Ishikawa (cell line): ENCODE results near the gene RPS6KA4.

Source experiments
- CEBPB ChIP-seq: IDR thresholded peaks from 2 replicates; pipeline ENCODE4 v1.6.1; 2012
- CREB1 ChIP-seq: IDR thresholded peaks from 2 replicates; pipeline ENCODE4 v1.6.1; 2012; ENCODE audit warnings: low read depth
- EGR1 ChIP-seq: IDR thresholded peaks from 2 replicates; pipeline ENCODE4 v1.6.1; 2012
- EP300 ChIP-seq: IDR thresholded peaks from 2 replicates; pipeline ENCODE4 v1.6.1; 2012; ENCODE audit warnings: borderline replicate concordance
- NFIC ChIP-seq: IDR thresholded peaks from 2 replicates; pipeline ENCODE4 v1.6.1; 2012
- RAD21 ChIP-seq: IDR thresholded peaks from 2 replicates; pipeline ENCODE4 v1.6.1; 2012; ENCODE audit warnings: low read depth
- TAF1 ChIP-seq: IDR thresholded peaks from 2 replicates; pipeline ENCODE4 v1.6.1; 2012; ENCODE audit warnings: low read depth, mild to moderate bottlenecking
- TF ChIP-seq, protein P1 (sequence below): IDR thresholded peaks from 2 replicates; pipeline ENCODE4 v1.6.1; 2012
- TF ChIP-seq, protein P2 (sequence below): IDR thresholded peaks from 2 replicates; pipeline ENCODE4 v1.6.1; 2012; ENCODE audit warnings: low read depth, mild to moderate bottlenecking

DNA sequence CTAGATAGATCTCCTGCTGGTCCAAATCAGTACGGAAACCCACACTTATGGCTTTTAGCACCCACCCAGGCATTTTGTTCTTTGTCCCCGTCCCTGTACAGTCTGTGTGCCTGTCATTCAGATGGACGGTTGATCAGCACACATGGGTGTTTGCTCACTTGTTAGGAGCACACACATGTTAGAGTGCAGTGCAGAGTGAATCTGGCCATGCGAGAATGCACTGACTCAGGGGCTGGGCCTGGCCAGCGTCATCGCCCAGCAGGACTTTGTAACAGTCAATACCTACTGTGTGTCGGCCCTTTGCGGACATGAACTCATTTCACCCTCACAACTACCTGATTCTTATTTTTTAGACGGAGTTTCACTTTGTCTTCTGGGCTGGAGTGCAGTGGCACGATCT, 3.4 kb downstream of the RPS6KA4 start:
- TF ChIP-seq NFIC = no peak
- TF ChIP-seq, protein P1, sequence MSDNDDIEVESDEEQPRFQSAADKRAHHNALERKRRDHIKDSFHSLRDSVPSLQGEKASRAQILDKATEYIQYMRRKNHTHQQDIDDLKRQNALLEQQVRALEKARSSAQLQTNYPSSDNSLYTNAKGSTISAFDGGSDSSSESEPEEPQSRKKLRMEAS = no peak
- TF ChIP-seq TAF1 = no peak
- TF ChIP-seq, protein P2, sequence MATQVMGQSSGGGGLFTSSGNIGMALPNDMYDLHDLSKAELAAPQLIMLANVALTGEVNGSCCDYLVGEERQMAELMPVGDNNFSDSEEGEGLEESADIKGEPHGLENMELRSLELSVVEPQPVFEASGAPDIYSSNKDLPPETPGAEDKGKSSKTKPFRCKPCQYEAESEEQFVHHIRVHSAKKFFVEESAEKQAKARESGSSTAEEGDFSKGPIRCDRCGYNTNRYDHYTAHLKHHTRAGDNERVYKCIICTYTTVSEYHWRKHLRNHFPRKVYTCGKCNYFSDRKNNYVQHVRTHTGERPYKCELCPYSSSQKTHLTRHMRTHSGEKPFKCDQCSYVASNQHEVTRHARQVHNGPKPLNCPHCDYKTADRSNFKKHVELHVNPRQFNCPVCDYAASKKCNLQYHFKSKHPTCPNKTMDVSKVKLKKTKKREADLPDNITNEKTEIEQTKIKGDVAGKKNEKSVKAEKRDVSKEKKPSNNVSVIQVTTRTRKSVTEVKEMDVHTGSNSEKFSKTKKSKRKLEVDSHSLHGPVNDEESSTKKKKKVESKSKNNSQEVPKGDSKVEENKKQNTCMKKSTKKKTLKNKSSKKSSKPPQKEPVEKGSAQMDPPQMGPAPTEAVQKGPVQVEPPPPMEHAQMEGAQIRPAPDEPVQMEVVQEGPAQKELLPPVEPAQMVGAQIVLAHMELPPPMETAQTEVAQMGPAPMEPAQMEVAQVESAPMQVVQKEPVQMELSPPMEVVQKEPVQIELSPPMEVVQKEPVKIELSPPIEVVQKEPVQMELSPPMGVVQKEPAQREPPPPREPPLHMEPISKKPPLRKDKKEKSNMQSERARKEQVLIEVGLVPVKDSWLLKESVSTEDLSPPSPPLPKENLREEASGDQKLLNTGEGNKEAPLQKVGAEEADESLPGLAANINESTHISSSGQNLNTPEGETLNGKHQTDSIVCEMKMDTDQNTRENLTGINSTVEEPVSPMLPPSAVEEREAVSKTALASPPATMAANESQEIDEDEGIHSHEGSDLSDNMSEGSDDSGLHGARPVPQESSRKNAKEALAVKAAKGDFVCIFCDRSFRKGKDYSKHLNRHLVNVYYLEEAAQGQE = no peak
- TF ChIP-seq EGR1 = no peak
- no peak for TF ChIP-seq CREB1
- no peak for TF ChIP-seq RAD21
- no peak for TF ChIP-seq CEBPB
- no peak for TF ChIP-seq EP300
